GM18507 (cell line): ENCODE results near the gene EYA4.

Source experiments
- DNase-seq: peaks from one replicate; pipeline ENCODE4 v3.0.0; 2011; ENCODE audit warnings: low read depth; ENCODE audit not compliant: insufficient read length; ENCODE audit errors: extremely low spot score
- FAIRE-seq: peaks from 2 replicates; lab custom pipeline; 2011; peaks lifted over from hg19 to GRCh38; lab: Jason Lieb, UNC

The EYA4 gene

GRCh38 chr6:133241086-133241900 is at the start of gene EYA4:
EYA4 (plus strand) TSS chr6:133241357; CDS start chr6:133274781, 33,424 bp downstream.
- no peak for DNase-seq
- no peak for FAIRE-seq

- DNase-seq (no peak), FAIRE-seq (no peak)
Observed at GRCh38 chr6:133193396-133193795, 47.8 kb upstream of the EYA4 start.

GRCh38 chr6:133198725-133199124 is 42.4 kb upstream of the EYA4 start:
- DNase-seq (no peak), FAIRE-seq (no peak)

GRCh38 chr6:133201231-133201630 is 39.9 kb upstream of the EYA4 start:
- no peak for FAIRE-seq
- DNase-seq = no peak

GRCh38 chr6:133202610-133203343 is 38.4 kb upstream of the EYA4 start:
- FAIRE-seq (no peak), DNase-seq (no peak)

GRCh38 chr6:133203344-133203697 is 37.8 kb upstream of the EYA4 start:
- DNase-seq (no peak), FAIRE-seq (no peak)

- FAIRE-seq (no peak), DNase-seq (no peak)
Observed at GRCh38 chr6:133205304-133205703, 35.9 kb upstream of the EYA4 start.

GRCh38 chr6:133206942-133207341 is 34.2 kb upstream of the EYA4 start:
- FAIRE-seq (no peak), DNase-seq (no peak)

GRCh38 chr6:133207754-133208153 is 33.4 kb upstream of the EYA4 start:
- DNase-seq (no peak), FAIRE-seq (no peak)

GRCh38 chr6:133208183-133208755 is 32.9 kb upstream of the EYA4 start:
- DNase-seq (no peak), FAIRE-seq (no peak)

GRCh38 chr6:133214267-133214666 is 26.9 kb upstream of the EYA4 start:
- no peak for FAIRE-seq
- no peak for DNase-seq

GRCh38 chr6:133218852-133219251 is 22.3 kb upstream of the EYA4 start:
- DNase-seq (no peak), FAIRE-seq (no peak)

GRCh38 chr6:133223452-133224029 is 17.6 kb upstream of the EYA4 start:
- FAIRE-seq = no peak
- no peak for DNase-seq

GRCh38 chr6:133225560-133225959 is 15.6 kb upstream of the EYA4 start:
- FAIRE-seq (no peak), DNase-seq (no peak)

- no peak for FAIRE-seq
- DNase-seq = no peak
Observed at GRCh38 chr6:133227344-133227743, 13.8 kb upstream of the EYA4 start.

- FAIRE-seq (no peak), DNase-seq (no peak)
Observed at GRCh38 chr6:133230052-133230451, 11.1 kb upstream of the EYA4 start.

GRCh38 chr6:133235221-133235620 is 5.9 kb upstream of the EYA4 start:
- FAIRE-seq = no peak

GRCh38 chr6:133236932-133237331 is 4.2 kb upstream of the EYA4 start:
- no peak for DNase-seq
- FAIRE-seq = no peak

More at GRCh38 chr6:133235221-133235620, 5.9 kb upstream of the EYA4 start:
- DNase-seq = no peak

- DNase-seq (no peak), FAIRE-seq (no peak)
Observed at GRCh38 chr6:133240511-133241085, 559 bp upstream of the EYA4 start.
